OCI-LY7 (cell line): ENCODE data around the gene MED20.

Experiments
- CTCF ChIP-seq: fragments of 200-600 bp; sonication (generic); conservative IDR thresholded peaks from 2 replicates; pipeline ENCODE4 v1.5.1; 2014; ENCODE audit warnings: mild to moderate bottlenecking, antibody characterized with exemption, low read length, moderate library complexity, mixed read lengths
- EZH2phosphoT487 ChIP-seq: fragments of 200-600 bp; sonication (generic); IDR thresholded peaks from 2 replicates; pipeline ENCODE4 v1.6.1; 2018; ENCODE audit warnings: low read depth, borderline replicate concordance, mild to moderate bottlenecking, mixed run types, antibody characterized with exemption, low read length, moderate library complexity, mixed read lengths

- no peak for TF ChIP-seq CTCF
- no peak for TF ChIP-seq EZH2phosphoT487
Measured at GRCh38 chr6:41929924-41930323, 9.0 kb upstream of the MED20 start.
